NCI-H524 treated with DMSO at 0.1 percent for 48 hours (cell line): ENCODE results near the gene CSKMT.
"Not testable (repeated sequence)": the region's sequence is repeated elsewhere in the genome, so short reads cannot be mapped to it uniquely, and the experiment has no call there.

Experiments
- DNase-seq: peaks from one replicate; lab custom pipeline; 2025; lab: John Stamatoyannopoulos, UW

Gene CSKMT

DNA sequence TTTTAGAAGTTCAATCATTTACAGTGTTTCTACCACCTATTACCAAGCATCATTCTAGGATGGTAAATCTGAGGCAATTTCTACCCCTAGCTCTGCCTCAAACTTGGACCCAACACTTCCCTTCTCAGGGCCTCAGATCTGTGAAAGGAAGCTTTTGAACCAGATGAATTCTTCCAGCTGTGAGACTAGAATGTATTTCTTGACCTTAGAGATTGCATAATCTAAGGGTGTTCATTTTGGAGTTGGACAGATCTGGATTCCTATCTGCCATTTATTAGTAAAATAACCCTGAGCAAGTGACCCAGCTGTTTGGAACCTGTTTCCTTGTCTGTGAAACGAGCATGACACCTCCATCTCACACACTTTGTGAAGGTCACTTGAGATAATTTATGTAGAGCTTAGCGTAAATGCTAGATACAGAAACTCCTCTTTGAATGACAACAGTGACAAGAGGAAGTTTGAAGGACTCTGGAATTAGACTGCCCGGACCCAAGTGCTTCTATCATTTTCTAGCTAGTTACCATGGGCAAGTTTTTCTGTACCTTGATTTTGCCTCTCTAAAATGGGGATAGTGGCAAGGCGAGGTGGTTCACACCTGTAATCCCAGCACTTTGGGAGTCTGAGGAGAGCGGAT lies 8.2 kb upstream of the CSKMT start:
- no peak for DNase-seq

DNA sequence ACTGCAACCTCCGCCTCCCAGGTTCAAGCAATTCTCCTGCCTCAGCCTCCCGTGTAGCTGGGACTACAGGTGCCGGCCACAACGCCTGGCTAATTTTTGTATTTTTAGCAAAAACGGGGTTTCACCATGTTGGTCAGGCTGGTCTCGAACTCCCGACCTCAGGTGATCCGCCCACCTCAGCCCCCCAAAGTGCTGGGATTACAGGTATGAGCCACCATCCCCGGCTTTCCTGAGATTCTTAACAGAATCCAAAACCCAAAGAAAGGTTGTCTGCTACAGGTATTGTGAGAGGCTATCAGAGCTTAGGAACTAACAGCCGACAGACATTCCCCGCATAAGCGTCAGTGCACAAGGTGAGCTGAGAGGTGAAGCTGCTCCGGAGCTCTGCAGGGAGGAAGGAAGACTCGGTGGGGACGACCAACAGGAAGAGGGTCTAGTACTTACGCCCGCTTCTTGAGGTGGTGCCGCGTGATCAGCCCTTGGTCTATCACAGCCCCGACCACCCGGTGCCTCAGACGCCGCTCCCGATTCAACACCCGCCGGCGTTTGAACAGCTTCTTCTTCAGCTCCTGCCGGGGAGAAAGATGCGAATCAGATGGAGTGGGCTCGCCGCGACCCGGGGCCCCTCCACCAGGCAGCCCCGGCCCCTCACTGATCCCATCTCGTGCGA lies 572 bp upstream of the CSKMT start:
- DNase-seq: no peak

DNA sequence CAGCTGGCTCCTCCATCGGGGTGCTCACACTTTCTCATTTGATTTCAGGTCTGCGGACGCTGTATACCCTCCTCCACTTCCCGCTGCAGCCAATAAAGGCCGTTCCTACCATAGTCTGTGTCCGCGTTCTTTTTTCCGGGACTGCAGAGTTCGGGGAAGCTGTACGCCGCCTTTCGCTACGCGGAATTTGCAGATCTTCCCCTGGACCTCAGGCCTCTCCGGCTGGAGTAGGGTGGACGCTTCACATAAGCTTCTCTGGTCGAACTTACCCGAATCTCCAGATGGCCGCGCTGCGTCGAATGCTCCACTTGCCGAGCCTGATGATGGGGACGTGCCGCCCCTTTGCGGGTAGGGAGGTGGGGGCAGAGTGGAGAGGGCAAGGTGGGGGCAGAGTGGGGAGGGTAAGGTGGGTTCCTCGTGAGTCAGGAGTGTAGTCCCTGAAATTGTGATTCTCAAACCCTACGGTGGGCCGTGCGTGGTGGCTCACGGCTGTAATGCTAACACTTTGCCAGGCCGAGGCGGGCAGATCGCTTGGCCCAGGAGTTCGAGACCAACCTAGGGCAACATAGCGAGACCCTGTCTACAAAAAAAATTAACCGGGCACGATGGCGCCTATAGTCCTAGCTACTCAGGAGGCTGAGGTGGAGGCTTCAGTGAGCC lies 617 bp downstream of the CSKMT start:
- no peak for DNase-seq

DNA sequence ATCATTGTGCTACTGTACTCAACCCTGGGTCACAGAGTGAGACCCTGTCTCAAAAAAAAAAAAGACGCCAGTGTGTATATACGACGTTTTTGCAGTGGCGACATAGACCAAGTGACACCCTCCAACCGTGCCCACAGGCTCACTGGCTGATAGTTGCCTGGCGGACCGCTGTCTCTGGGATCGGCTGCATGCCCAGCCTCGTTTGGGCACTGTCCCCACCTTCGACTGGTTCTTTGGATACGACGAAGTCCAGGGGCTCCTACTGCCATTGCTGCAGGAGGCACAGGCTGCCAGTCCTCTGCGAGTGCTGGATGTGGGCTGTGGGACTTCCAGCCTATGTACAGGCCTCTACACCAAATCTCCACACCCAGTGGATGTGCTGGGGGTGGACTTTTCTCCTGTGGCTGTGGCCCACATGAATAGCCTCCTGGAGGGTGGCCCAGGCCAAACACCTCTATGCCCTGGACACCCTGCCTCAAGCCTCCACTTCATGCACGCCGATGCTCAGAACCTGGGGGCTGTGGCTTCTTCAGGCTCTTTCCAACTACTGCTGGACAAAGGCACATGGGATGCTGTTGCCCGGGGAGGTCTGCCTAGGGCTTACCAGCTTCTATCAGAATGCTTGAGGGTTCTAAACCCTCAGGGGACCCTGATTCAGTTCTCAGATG lies 1.3 kb downstream of the CSKMT start:
- DNase-seq: no peak

DNA sequence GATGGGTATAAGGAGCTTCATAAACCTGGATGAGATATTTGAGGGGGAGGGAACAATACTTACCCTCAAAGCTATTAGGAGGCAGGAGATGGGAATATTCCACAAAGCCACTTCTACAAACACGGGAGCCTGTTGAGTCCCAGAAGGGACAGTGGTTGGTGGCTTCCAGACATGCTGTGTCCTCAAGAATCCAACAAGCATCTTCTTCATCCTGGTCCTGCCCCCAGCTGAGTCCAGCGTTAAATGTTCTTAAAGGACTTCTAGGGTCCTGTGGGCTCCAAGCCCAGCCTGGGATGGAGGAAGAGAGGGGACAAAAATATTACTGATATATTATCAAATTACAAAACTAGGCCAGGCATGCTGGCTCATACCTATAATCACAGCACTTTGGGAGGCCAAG lies 2.3 kb downstream of the CSKMT start:
- no peak for DNase-seq

DNA sequence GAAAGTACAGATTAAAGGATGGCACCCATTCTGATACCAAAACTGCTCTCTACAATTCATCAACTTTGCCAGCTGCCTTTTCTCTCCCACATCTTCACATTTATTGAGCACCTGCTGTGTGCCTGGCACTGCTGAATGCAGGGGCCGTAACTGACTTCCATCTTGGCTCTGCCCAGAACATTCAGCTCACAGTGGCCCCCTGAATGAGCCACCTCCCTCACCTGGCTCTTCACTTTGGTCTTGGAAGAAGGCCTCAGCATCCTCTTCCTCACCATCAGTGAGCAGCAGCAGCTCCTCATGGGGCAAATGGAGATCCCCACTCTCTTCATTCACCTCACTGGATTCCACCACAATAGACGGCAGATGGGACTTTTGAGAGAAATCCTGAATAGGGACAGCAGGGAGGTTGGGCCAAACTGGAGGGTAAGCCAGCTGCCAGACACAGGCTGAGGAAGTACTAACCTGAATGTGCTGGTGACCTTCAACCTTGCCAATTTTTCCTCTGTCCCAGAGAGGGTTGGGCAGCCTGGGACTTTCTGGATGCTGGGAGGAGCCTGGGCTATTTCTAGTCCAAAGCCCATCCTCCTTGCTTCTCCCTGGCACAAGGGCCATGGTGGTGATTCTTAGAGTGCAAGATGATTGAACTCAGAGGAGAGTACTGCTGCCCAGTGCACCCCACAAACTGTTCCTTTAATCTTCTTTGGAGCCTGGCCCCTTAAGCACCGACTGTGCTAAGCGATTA lies 4.5 kb downstream of the CSKMT start:
- no peak for DNase-seq

DNA sequence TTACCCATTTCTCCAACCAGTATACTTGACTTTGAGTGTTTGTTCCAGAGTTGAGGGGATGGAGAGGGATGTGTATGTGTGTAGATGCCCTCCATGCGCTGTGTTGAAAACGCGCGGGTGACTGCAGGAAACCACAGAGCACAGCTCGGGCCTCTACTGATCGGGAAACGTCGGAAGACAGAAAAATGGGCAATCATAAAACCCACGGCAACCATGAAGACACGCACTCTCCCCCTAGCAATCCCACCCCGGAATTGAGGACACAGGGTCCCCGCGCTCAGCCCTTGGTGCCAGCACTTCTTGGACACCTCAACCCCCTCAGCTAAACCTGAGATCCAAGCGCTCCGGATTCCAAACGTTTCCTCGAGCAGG lies 6.1 kb downstream of the CSKMT start:
- no peak for DNase-seq

DNA sequence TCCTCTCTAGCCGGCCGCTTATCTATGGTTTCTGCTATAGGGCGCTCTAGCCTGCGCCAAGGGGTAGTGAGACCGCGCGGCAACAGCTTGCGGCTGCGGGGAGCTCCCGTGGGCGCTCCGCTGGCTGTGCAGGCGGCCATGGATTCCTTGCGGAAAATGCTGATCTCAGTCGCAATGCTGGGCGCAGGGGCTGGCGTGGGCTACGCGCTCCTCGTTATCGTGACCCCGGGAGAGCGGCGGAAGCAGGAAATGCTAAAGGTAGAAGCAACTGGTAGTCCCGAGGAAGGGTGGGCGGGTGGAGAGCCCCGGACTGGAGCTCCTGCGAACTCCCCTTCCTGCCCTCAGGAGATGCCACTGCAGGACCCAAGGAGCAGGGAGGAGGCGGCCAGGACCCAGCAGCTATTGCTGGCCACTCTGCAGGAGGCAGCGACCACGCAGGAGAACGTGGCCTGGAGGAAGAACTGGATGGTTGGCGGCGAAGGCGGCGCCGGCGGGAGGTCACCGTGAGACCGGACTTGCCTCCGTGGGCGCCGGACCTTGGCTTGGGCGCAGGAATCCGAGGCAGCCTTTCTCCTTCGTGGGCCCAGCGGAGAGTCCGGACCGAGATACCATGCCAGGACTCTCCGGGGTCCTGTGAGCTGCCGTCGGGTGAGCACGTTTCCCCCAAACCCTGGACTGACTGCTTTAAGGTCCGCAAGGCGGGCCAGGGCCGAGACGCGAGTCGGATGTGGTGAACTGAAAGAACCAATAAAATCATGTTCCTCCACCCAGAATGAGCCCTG lies 6.7 kb downstream of the CSKMT start, which contains the start of the genes LBHD1 and UQCC3:
Gene LBHD1 (minus strand): TSS at position 660 of the 782 bp plus-strand sequence. CDS start 2,236 bp downstream, outside the sequence.
Gene UQCC3 (plus strand): TSS at position 66 of the 782 bp plus-strand sequence. CDS start 73 bp downstream, at position 139.
- peak; percentile 23 for DNase-seq

DNA sequence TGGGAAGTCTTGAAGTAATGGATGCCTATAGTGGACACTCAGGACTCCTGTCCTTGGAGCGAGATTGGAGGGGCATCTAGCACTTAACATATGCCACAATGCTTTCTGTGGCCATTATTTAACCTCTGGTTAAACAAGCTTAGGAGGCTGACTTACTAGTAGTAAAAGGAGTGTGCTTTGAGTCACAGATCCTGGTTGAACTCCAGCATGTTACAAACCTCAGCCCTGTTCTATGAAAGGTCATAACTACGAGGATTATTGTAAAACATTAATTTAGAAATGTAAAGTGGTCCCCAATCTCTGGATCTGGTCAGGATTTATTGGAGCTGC lies 8.0 kb downstream of the CSKMT start:
- DNase-seq: no peak

DNA sequence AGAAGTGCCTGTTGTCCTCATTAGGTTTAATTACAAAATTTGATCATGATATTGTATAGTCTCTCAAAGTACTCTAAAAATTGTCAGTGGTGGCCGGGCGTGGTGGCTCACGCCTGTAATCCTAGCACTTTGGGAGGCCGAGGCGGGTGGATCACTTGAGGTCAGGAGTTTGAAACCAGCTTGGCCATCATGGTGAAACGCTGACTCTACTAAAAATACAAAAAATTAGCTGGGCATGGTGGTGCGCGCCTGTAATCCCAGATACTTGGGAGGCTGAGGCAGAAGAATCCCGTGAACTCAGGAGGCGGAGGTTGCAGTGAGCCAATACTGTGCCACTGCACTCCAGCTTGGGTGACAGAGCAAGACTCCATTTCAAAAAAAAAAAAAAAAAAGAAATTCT lies 10.3 kb downstream of the CSKMT start:
- not testable (repeated sequence) for DNase-seq

DNA sequence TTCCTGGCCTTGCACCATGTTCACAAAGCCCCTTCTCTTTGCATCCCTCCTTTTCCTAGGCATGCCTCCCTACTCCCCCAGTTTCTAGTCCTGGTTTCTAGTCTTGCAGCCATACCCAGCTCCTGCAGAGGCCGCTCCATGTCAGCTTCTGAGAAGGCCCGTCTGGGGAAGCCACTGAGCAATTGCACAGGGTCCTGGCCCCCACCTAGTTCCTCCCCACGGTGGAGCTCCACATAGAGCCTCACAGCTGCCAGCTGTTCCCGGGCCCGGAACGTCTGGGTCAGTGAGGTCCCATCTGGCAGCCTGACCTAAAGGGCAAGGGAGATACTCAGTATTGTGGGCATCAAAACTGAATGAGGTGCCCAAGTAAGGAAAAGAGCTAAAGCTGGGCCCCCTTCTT lies 11.6 kb downstream of the CSKMT start:
- DNase-seq: no peak

DNA sequence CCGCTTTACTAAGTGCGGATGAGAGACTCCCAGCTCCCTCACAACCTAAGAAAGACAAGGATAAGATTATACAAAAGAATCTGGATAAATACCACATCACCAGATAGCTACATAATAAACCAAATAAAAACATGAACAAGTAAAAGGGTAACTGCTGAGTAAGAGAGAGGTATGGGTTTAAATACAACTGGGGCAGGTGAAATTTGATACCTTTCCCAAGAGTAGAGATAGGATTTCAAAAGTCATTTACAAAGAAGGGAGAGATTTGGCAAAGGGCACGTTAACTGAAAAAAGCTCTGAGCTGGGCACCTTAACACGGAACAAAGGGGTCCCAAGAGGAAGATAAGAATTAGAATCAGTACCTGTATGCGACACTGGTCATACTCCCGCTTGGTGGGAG lies 12.0 kb downstream of the CSKMT start:
- DNase-seq: no peak

DNA sequence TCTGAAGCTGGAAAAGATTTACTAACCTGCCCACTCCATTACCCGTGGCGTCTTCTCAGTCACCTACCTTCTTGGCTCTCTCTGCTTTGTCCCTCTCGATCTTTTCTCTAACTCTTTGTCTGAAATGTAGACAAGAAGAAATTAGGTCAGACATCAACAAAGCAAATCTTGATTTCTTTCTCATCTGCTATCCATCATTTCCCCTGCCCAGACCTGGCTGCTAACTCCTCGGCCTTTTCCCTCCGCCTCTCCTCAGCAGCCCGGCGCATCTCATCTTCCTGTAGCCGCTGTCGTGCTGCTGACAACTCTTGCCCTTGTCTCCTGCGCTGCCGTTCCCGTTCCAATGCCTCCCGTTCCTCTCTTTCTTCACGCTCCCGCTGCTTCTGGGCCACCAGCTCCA lies 12.6 kb downstream of the CSKMT start:
- no peak for DNase-seq

DNA sequence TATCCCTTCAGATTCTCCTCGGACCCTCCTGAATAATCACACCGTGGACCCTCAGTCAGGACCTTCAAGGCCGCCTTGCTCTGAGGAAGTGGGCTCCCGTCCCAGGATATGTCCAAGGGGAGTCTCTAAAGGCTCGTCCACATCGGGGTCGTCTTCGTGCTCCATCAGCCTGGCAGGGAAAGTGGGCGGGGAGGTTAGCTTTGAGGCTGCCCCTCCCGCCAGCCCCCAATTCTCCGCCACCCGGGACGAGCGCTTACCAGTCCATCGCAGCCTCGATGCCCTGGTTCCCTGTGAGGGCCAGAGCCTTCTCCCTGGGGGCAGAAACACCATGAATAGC lies 13.3 kb downstream of the CSKMT start:
- no peak for DNase-seq

DNA sequence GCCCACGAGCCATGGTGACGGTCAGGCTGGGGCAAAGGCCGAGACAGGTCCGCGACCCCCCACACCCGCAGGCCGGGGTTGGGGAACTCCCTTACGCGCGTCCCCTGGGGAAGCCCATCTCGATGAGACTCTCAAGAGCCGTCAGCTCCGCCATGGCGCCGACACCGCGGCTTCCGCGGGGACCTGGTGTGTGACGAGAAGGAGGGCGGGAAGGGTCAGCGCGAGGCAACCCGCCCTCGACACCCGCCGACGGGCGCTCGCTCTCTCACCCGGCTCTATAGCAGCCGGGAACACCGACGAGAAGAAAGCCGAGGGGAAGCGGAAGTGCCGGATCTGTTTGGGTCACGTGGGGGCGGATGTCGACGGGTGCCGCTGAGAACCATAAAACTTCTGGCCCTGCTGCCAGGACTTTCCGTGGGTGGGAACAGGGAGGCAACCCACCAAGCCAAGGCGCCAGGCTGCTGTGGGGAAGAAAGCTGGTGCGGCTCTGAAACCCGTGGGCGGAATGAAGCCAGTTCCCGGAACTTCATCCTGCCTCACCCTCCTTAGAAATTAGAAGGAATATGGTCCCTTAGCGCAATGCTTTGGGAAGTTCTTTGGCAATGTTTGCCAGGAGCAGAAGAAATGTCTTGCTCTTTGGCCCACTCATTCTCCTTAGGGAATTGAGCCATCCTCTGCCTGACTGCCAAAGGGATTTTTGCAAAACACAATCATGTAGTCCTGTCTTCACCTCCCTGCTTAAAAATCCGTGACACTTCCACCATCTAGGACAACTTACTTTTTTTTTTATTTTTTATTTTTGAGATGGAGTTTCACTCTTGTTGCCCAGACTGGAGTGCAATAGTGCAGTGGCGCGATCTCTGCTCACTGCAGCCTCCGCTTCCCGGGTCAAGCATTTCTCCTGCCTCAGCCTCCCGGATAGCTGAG lies 13.9 kb downstream of the CSKMT start, which contains the start of gene UBXN1:
Gene UBXN1 (minus strand): TSS at position 304 of the 927 bp plus-strand sequence. CDS start 150 bp downstream, at position 154.
- peak; percentile 35 for DNase-seq

DNA sequence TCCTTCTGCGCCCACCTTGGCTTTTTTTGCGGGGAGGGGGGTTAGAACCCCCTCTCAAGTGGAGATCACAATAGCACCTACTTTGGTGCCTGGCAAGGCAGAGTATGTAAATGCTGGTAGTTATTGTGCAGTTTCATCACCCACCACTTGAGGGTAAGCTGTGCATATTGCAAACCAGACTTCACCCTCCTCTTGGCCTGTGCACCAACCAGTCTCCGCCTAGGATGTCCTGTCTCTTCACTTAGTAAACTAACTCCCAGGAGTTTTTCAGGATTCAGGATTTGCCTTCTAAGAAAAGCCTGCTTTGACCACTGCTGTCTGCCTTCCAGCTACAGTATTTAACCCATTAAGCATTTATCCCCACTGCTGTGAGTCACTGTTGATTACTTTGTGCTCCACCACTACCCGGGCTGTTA lies 15.7 kb downstream of the CSKMT start:
- no peak for DNase-seq

DNA sequence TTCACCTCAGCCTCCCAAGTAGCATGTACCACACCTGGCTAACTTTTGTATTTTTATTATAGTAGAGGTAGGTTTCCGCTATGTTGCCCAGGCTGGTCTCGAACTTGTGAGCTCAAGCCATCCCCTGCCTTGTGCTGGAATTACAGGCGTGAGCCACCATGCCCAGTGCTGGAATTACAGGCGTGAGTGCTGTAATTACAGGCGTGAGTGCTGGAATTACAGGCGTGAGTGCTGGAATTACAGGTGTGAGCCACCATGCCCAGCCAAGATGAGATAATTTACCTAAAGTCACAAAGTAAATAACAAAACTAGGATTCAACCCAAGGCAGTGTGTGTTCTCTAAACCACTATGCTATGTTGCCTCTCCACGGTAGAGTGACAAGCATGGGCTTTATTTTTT lies 17.4 kb downstream of the CSKMT start:
- DNase-seq: no peak

DNA sequence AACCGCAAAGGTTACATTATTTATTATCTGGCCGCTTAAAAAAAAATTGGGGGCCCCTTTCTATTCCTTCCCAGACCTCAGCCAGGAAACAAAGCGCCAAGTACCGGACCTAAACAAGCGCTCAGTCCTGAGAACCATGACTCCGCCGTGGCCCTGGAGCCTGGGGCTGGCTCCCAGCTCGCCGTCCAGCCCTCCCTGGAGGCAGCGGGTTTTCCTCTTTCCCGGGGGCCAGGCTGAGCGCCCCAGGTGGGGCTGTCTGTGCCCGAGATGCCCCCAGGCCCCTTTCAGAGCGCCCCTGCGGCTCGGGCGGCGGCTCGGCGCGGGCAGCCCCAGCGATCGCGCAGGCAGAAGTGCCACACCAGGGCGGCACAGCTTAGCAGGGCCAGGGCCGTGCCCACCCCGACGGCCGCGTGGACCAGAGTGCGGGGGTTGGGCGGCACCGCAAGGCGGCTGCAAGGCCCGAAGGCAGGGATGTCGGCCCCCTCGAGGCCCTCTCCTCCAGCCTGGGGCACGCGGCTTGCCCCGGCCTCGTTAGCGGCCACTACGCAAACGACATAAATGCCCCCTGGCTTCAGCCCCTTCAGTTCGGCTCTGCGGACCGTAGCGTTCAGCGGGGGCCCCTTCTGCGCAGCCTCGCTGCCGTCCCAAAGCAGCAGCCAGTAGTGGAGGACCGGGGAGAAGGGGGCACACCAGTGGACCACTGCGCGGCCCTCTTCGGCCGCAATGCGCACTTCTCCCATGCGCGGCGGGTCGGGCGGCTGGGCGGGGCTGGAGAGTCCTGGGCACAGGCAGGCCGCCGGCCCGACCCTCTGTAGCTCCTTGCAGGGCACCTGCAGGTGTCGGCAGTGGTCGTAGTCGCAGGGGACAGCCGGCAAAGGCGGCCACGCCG lies 22.6 kb downstream of the CSKMT start:
- no peak for DNase-seq

DNA sequence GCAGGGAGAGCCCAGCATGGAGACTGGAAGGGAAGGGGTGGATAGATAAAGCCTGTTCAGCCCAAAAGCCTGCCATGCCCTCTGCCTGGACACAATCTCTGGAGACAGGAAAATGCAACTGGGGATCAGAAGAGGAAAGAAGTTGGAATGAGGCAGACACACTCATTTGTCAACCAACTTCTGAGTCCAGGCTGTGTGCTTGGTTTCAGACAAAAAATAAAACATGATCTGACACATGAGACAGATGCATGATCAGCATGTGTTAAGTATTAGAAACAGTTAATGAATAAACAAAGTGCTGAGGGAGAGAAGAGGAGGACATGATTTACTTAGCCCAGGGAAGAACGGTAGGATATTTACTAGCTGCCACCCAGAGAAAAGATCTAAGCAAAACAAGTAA lies 23.4 kb downstream of the CSKMT start:
- no peak for DNase-seq
